K562 (cell line): ENCODE results near the gene NCOA3. TPM values are rescaled to one million over a fixed set of nuclear protein-coding genes. Genes with fewer than 3 reads are reported as not detected.

Experiments used
- CAMTA2 ChIP-seq: fragments of 250-450 bp; sonication (Bioruptor Pico); conservative IDR thresholded peaks from 2 replicates; pipeline ENCODE4 v1.5.1; 2022
- CCNT2 ChIP-seq: IDR thresholded peaks from 2 replicates; pipeline ENCODE4 v1.6.1; 2011; ENCODE audit warnings: borderline replicate concordance, low read depth, mild to moderate bottlenecking, moderate library complexity, mixed read lengths, low read length; ENCODE audit not compliant: insufficient read length; ENCODE audit errors: extremely low read depth
- NCOA1 ChIP-seq: fragments of 450-650 bp; IDR thresholded peaks from 2 replicates; pipeline ENCODE4 v1.6.1; 2016; ENCODE audit warnings: low read depth
- NONO ChIP-seq, 2 experiments: fragments of 200-400 bp in 1 of 2; fragments of 450-650 bp in 1 of 2; formaldehyde crosslinking in 1 of 2; IDR thresholded peaks; 2 replicates each; pipeline ENCODE4 v1.6.1; 2017; ENCODE audit warnings: low read depth in 2 of 2, mild to moderate bottlenecking in 2 of 2, moderate library complexity in 2 of 2, low read length in 1 of 2
- PYGO2 ChIP-seq: fragments of 450-650 bp; IDR thresholded peaks from 2 replicates; pipeline ENCODE4 v1.6.1; 2016; ENCODE audit warnings: mild to moderate bottlenecking, missing genetic modification characterization, moderate library complexity, missing compliant biosample characterization
- STAT5B ChIP-seq: fragments of 250-450 bp; sonication (Bioruptor Pico); IDR thresholded peaks from 2 replicates; pipeline ENCODE4 v1.8.0; 2021; ENCODE audit warnings: mild to moderate bottlenecking, inconsistent platforms
- YBX1 ChIP-seq: fragments of 450-650 bp; IDR thresholded peaks from 2 replicates; pipeline ENCODE4 v1.7.1; 2016; ENCODE audit warnings: mild to moderate bottlenecking
- ZNF274 ChIP-seq: IDR thresholded peaks from 2 replicates; pipeline ENCODE4 v1.6.1; 2011; ENCODE audit warnings: low read depth, mild to moderate bottlenecking, low read length, moderate library complexity, borderline replicate concordance
- ZNF41 ChIP-seq: fragments of 250-450 bp; sonication (Bioruptor Pico); conservative IDR thresholded peaks from 2 replicates; pipeline ENCODE4 v1.4.0; 2020; ENCODE audit warnings: mild to moderate bottlenecking
- polyA plus RNA-seq, 8 experiments: library from polyadenylated mRNA; depleted of rRNA in 4 of 8; stranded (reverse) in 5 of 8; unstranded in 3 of 8; fragments of >200 nt; fragmentation: Nextera tagmentation in 2 of 8; fragmentation: Illumina TruSeq in 1 of 8; extraction: Ambion mirVana in 2 of 8; extraction: Trizol in 1 of 8; gene quantifications; 2 replicates each; pipeline versions ENCODE4 v1.2.1 to v1.2.3, GENCODE V29; 2011 to 2014; ENCODE audit warnings: inconsistent platforms in 1 of 8, missing spikeins in 1 of 8
- total RNA-seq, 7 experiments: library from RNA; depleted of rRNA in 6 of 7; stranded (reverse); fragments of >200 nt in 6 of 7; fragmentation: Illumina TruSeq in 2 of 7; extraction: Trizol in 2 of 7; gene quantifications; 2 replicates each; pipeline versions ENCODE4 v1.2.1 to v1.2.3, GENCODE V29; 2011 to 2021; ENCODE audit warnings: low replicate concordance in 1 of 7
- TF ChIP-seq, protein P1 (sequence below): sonication (generic); formaldehyde crosslinking; IDR thresholded peaks from 2 replicates; pipeline ENCODE4 v1.8.0; 2022; ENCODE audit warnings: mild to moderate bottlenecking, missing genetic modification reagents
- TF ChIP-seq, protein P2 (sequence below): sonication (generic); formaldehyde crosslinking; IDR thresholded peaks from 2 replicates; pipeline ENCODE4 v1.8.0; 2022; ENCODE audit warnings: mild to moderate bottlenecking, low read depth, missing genetic modification reagents

NCOA3 gene
- total and polyA plus RNA-seq, 9 of the 15 experiments (the other 6 are each of a cell fraction or from before 2014, with no cell fraction given), result 3.2 to 24.3 (median 14.4) TPM

DNA sequence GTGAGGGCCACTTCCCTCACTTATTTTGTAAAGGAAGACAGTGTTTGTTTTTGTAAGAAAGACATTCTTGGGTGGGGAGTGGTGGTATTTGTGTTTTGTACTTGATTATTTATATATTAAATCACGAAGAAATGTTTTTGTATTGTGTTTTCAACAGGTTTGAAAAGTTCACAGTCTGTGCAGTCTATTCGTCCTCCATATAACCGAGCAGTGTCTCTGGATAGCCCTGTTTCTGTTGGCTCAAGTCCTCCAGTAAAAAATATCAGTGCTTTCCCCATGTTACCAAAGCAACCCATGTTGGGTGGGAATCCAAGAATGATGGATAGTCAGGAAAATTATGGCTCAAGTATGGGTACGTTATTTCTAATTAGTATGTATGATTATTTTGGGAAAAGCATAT lies 137.2 kb downstream of the NCOA3 start (continued):
- TF ChIP-seq, protein P1, sequence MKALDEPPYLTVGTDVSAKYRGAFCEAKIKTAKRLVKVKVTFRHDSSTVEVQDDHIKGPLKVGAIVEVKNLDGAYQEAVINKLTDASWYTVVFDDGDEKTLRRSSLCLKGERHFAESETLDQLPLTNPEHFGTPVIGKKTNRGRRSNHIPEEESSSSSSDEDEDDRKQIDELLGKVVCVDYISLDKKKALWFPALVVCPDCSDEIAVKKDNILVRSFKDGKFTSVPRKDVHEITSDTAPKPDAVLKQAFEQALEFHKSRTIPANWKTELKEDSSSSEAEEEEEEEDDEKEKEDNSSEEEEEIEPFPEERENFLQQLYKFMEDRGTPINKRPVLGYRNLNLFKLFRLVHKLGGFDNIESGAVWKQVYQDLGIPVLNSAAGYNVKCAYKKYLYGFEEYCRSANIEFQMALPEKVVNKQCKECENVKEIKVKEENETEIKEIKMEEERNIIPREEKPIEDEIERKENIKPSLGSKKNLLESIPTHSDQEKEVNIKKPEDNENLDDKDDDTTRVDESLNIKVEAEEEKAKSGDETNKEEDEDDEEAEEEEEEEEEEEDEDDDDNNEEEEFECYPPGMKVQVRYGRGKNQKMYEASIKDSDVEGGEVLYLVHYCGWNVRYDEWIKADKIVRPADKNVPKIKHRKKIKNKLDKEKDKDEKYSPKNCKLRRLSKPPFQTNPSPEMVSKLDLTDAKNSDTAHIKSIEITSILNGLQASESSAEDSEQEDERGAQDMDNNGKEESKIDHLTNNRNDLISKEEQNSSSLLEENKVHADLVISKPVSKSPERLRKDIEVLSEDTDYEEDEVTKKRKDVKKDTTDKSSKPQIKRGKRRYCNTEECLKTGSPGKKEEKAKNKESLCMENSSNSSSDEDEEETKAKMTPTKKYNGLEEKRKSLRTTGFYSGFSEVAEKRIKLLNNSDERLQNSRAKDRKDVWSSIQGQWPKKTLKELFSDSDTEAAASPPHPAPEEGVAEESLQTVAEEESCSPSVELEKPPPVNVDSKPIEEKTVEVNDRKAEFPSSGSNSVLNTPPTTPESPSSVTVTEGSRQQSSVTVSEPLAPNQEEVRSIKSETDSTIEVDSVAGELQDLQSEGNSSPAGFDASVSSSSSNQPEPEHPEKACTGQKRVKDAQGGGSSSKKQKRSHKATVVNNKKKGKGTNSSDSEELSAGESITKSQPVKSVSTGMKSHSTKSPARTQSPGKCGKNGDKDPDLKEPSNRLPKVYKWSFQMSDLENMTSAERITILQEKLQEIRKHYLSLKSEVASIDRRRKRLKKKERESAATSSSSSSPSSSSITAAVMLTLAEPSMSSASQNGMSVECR, result no peak
- TF ChIP-seq YBX1 (no peak), CCNT2 (no peak), NONO (IDR thresholded peaks at IDR 0.05; ENCODE audit: low read depth in 2 of 2, low read length in 1 of 2) (no peak), CAMTA2 (CRISPR knock-in tag) (no peak), ZNF274 (no peak), STAT5B (CRISPR knock-in tag) (no peak), PYGO2 (tag) (no peak), ZNF41 (CRISPR knock-in tag) (no peak), NCOA1 (no peak)
- TF ChIP-seq, protein P2, sequence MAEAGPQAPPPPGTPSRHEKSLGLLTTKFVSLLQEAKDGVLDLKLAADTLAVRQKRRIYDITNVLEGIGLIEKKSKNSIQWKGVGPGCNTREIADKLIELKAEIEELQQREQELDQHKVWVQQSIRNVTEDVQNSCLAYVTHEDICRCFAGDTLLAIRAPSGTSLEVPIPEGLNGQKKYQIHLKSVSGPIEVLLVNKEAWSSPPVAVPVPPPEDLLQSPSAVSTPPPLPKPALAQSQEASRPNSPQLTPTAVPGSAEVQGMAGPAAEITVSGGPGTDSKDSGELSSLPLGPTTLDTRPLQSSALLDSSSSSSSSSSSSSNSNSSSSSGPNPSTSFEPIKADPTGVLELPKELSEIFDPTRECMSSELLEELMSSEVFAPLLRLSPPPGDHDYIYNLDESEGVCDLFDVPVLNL (CRISPR knock-in tag), result no peak
- TF ChIP-seq, all 486 proteins: peak for 0
